Measurements from ENCODE around the gene RNF6. TPM values are rescaled to one million over a fixed set of nuclear protein-coding genes. Genes with fewer than 3 reads are reported as not detected.

Gene RNF6
- polyA plus RNA-seq, 1 of the 3 experiments (the other 2 are of a cell fraction): 13.8 TPM

- Histone ChIP-seq H3K4me3 (ENCODE audit: low read depth in 2 of 2, low read length in 1 of 2) (no peak overlapping the region), H3K36me3 (replicated peaks in 1 of 2; ENCODE audit: control insufficient read depth in 1 of 2, insufficient read depth in 2 of 2, low read length in 1 of 2) (no peaks in the 10 kb centered on the region), H3F3A (replicated peaks; ENCODE audit: insufficient read depth) (no peaks in the 10 kb centered on the region), H4K20me1 (ENCODE audit: insufficient read depth) (no peaks in the 10 kb centered on the region), H3K4me1 (ENCODE audit: control insufficient read depth in 1 of 2, insufficient read depth in 2 of 2, low read depth in 1 of 2, low read length in 1 of 2) (no peaks in the 10 kb centered on the region), H3K79me2 (ENCODE audit: insufficient read depth) (no peaks in the 10 kb centered on the region), H3K27me3 (ENCODE audit: insufficient read depth) (no peaks in the 10 kb centered on the region), H3K9me2 (no peaks in the 10 kb centered on the region), H3K27ac (ENCODE audit: low read depth in 2 of 2, low read length in 1 of 2) (no peak overlapping the region), H3K4me2 (no peak overlapping the region), H3K9ac (no peak overlapping the region), H3K9me3 (peaks cover 7% of the 10 kb centered on the region), H2AFZ (ENCODE audit: low read depth) (no peak overlapping the region)
- 47% methylated on average over 2 of the region's 2 CpGs for WGBS (ENCODE audit: low lambda C conversion rate)
- DNase-seq: no peak
- TF ChIP-seq CTCF (IDR thresholded peaks at IDR 0.05) (no peak), TCF12 (IDR thresholded peaks at IDR 0.05) (no peak), RCOR1 (IDR thresholded peaks at IDR 0.05; ENCODE audit: low read length) (no peak), RFX5 (IDR thresholded peaks at IDR 0.05; ENCODE audit: low read length) (no peak), JUND (IDR thresholded peaks at IDR 0.05) (no peak), PBX3 (IDR thresholded peaks at IDR 0.05) (no peak), MAX (IDR thresholded peaks at IDR 0.05; ENCODE audit: low read depth) (no peak), IRF3 (IDR thresholded peaks at IDR 0.05; ENCODE audit: low read depth, low read length) (no peak), GATA2 (CRISPR knock-in tag; IDR thresholded peaks at IDR 0.05) (no peak), TAF1 (IDR thresholded peaks at IDR 0.05; ENCODE audit: borderline replicate concordance, low read depth, low read length) (no peak), POLR2AphosphoS5 (IDR thresholded peaks at IDR 0.05; ENCODE audit: low read depth, low read length) (no peak), FOSL2 (IDR thresholded peaks at IDR 0.05; ENCODE audit: borderline replicate concordance, low read depth) (no peak), NRF1 (IDR thresholded peaks at IDR 0.05; ENCODE audit: low read depth, low read length) (no peak), SMC3 (IDR thresholded peaks at IDR 0.05; ENCODE audit: low read depth, low read length) (no peak), EZH2phosphoT487 (IDR thresholded peaks at IDR 0.05; ENCODE audit: borderline replicate concordance, low read depth) (no peak), RXRA (IDR thresholded peaks at IDR 0.05; ENCODE audit: borderline replicate concordance, low read depth) (no peak), MEF2A (IDR thresholded peaks at IDR 0.05; ENCODE audit: borderline replicate concordance, low read depth) (no peak)
- TF ChIP-seq, protein P1, sequence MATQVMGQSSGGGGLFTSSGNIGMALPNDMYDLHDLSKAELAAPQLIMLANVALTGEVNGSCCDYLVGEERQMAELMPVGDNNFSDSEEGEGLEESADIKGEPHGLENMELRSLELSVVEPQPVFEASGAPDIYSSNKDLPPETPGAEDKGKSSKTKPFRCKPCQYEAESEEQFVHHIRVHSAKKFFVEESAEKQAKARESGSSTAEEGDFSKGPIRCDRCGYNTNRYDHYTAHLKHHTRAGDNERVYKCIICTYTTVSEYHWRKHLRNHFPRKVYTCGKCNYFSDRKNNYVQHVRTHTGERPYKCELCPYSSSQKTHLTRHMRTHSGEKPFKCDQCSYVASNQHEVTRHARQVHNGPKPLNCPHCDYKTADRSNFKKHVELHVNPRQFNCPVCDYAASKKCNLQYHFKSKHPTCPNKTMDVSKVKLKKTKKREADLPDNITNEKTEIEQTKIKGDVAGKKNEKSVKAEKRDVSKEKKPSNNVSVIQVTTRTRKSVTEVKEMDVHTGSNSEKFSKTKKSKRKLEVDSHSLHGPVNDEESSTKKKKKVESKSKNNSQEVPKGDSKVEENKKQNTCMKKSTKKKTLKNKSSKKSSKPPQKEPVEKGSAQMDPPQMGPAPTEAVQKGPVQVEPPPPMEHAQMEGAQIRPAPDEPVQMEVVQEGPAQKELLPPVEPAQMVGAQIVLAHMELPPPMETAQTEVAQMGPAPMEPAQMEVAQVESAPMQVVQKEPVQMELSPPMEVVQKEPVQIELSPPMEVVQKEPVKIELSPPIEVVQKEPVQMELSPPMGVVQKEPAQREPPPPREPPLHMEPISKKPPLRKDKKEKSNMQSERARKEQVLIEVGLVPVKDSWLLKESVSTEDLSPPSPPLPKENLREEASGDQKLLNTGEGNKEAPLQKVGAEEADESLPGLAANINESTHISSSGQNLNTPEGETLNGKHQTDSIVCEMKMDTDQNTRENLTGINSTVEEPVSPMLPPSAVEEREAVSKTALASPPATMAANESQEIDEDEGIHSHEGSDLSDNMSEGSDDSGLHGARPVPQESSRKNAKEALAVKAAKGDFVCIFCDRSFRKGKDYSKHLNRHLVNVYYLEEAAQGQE (IDR thresholded peaks at IDR 0.05; ENCODE audit: low read depth, low read length): no peak
- CTCF ChIA-PET: interaction anchor here (0.7 kb wide), 1 partner anchor 14 kb away, joined by 3 read pairs; no protein-coding TSS in a partner anchor
- POLR2A ChIA-PET: no interaction called here
Measured at GRCh38 chr13:26247011-26247410, 24.9 kb upstream of the RNF6 start.
